LNCAP (cell line): ENCODE measurements around the gene TDG.

Source experiments
- TF ChIP-seq, protein P1 (sequence below): fragments of 450-650 bp; IDR thresholded peaks from 2 replicates; pipeline ENCODE4 v1.5.1; 2017; ENCODE audit warnings: mild to moderate bottlenecking

TDG gene

DNA sequence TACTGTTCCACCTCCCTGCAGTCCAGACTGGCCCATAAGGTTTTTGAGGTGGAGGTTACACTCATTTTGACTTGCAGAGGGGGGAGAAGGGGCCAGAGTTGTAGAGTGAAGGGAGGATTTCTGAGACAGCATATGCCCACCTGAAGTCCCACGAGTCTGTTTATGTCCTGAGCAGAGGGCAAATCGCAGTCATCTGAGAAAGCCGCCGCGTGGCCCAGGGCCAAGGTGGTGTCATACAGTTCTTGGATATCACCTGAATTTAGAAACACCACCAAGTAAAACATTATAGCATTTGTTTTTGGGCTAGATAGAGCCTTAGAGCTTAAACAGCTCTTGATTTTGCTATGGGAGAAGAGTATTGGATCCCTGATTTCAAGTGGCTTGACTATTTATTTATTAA is 30.9 kb downstream of the TDG start:
- TF ChIP-seq, protein P1, sequence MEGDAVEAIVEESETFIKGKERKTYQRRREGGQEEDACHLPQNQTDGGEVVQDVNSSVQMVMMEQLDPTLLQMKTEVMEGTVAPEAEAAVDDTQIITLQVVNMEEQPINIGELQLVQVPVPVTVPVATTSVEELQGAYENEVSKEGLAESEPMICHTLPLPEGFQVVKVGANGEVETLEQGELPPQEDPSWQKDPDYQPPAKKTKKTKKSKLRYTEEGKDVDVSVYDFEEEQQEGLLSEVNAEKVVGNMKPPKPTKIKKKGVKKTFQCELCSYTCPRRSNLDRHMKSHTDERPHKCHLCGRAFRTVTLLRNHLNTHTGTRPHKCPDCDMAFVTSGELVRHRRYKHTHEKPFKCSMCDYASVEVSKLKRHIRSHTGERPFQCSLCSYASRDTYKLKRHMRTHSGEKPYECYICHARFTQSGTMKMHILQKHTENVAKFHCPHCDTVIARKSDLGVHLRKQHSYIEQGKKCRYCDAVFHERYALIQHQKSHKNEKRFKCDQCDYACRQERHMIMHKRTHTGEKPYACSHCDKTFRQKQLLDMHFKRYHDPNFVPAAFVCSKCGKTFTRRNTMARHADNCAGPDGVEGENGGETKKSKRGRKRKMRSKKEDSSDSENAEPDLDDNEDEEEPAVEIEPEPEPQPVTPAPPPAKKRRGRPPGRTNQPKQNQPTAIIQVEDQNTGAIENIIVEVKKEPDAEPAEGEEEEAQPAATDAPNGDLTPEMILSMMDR = no peak

DNA sequence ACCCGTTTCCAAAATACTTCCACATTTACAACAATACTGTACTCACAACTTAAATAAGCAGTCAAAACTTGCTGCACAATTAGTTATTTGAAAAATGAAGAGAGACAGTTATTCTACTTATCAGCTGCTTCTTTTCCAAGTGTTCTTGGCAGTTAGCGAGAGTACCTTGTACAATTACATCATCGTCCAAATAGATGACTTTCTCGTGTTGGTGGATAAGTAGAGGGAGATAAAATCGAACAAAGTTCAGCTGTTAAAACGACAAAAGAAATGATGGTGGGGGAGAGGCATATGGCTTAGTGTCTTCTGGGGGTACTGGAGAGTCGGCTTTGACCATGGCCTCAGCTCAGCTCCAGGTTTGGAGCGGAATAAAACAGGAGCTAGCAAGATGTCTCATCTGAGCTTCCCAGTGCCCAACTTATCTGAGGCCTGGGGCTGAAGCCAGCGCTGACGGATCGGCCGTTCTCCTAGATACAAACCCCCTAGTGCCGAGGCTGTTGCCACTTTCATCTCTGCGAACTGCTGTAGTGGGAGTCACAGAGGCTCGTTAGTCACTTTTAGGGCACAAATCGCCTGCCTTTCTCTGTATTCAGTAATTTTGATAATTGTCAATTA is 31.7 kb downstream of the TDG start:
- TF ChIP-seq, protein P1 = no peak

DNA sequence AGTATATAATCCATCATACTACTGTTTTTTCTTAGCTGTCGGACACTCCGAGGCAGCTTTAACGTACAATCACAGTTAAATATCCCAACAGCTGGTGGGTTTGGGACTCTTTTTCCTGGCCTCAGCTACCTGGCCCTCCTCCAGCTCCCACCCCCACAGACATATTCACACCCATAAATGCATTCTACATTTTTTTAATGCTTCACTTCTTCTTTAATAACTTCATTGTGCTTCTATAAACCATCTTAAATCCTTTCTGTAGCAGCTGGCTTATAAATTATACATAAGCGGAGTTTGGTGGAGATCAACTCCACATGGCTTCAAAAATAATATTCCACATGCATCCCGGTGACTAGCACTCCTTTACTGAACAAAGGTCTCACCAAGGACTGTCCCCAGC is 33.3 kb downstream of the TDG start:
- TF ChIP-seq, protein P1 = no peak

DNA sequence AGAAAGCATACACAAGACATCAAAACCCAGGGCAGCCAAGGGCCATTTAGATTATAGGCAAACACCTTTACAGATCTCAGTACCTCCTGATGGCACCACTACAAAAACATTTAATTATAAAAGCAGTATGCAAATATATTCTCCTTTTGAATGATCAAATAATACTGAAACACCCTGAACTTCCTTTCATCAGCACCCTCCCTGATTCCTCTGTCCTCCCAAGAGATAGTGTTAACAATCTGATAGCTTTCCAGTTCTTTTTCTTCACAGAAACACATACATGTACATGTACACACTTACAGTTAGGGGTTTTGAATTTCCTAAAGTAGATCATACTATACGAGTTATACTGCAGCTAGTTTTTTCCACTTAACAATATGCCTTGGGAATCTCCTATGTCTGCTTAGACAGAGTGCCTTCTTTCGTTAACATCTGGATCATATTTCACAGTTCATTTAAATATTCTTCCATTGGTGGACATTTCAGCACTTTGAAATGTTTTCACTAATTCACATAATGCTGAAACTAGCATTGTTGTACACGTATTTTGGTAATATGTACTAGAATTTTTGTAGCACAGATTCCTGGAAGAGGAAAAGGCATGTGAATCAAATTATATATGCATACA is 35.2 kb downstream of the TDG start:
- TF ChIP-seq, protein P1 = no peak

DNA sequence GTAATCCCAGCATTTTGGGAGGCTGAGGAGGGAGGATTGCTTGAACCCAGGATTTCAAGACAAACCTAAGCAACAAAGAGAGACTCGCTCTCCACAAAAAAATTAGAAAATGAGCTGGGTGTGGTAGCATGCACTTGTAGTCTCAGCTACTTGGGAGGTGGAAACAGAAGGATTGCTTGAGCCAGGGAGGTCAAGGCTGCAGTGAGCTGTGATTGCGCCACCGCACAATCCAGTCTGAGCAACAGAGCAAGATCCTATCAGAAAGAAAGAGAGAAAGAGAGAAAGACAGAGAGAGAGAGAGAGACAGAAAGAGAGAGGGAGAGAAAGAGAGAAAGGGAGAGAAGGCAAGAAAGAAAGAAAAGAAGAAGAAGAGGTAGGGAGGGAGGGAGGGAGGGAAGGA is 37.0 kb downstream of the TDG start:
- TF ChIP-seq, protein P1 = no peak

DNA sequence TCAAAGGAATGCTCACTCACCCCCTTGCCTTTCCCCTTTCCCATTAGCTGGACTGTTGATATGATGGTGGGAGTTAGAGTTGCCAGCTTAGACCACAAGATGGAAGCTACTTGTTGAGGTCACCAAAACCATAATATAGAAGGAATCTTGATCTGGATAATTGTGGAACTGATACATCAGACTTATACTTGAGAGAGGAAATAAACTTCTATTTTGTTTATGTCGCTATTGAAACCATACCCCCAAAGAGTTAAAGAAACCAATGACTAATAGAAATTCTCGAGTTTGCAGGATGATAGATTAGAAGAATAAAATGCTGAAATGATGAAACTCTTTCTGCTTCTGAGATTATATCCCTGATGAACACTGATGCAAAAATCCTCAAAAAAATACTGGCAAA is 37.9 kb downstream of the TDG start:
- TF ChIP-seq, protein P1 = no peak

DNA sequence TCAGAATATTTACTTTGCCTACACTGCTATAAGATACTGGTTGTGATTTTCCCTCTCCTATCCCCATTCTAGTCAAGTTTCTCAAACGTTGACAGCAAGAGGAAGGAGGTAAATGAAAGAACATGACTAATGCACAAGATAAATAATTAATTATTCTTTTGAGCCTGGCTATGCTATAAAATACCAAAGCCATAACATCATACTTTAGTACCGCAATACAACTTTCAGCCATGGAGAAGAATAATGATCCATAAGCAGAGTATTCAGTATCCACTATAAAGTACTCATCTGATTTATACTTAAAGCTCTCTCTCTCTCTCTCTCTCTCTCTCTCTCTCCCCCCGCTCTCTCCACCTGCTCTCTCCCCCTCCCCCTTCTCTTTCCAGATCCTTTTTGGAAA is 41.3 kb downstream of the TDG start:
- TF ChIP-seq, protein P1 = no peak
